Measurements from ENCODE around the gene LRP2. TPM values are rescaled to one million over a fixed set of nuclear protein-coding genes. Genes with fewer than 3 reads are reported as not detected.
A peak's percentile ranks its signal among the peaks of the same experiment; 100 is the strongest.
"Not testable (repeated sequence)": the region's sequence is repeated elsewhere in the genome, so short reads cannot be mapped to it uniquely, and the experiment has no call there.

The LRP2 gene
- total RNA-seq, 1 experiment from 2014 or later = 0.07 TPM

- DNase-seq (ENCODE audit: extremely low read depth, low read depth) = no peak
These were observed 58.6 kb downstream of the LRP2 start for GRCh38 chr2:169303579-169304305.

- no peak for DNase-seq (ENCODE audit: extremely low read depth, low read depth)
These were observed 60.0 kb downstream of the LRP2 start for GRCh38 chr2:169302364-169302763.

- no peak for DNase-seq (ENCODE audit: extremely low read depth, low read depth)
These were observed 60.6 kb downstream of the LRP2 start for GRCh38 chr2:169301596-169302335.

GRCh38 chr2:169300636-169301530 lies 61.5 kb downstream of the LRP2 start:
- no peak for DNase-seq (ENCODE audit: extremely low read depth, low read depth)

GRCh38 chr2:169298007-169298406 lies 64.3 kb downstream of the LRP2 start:
- DNase-seq (ENCODE audit: extremely low read depth, low read depth) = no peak

- DNase-seq (ENCODE audit: extremely low read depth, low read depth) = no peak
These were observed 68.2 kb downstream of the LRP2 start for GRCh38 chr2:169294001-169294675.

GRCh38 chr2:169291517-169291916 lies 70.8 kb downstream of the LRP2 start:
- no peak for DNase-seq (ENCODE audit: extremely low read depth, low read depth)

- no peak for DNase-seq (ENCODE audit: extremely low read depth, low read depth)
These were observed 71.9 kb downstream of the LRP2 start for GRCh38 chr2:169290433-169290832.

- DNase-seq (ENCODE audit: extremely low read depth, low read depth) = no peak
These were observed 74.7 kb downstream of the LRP2 start for GRCh38 chr2:169287666-169288065.

GRCh38 chr2:169286624-169287231 lies 75.6 kb downstream of the LRP2 start:
- DNase-seq (ENCODE audit: extremely low read depth, low read depth) = no peak

- DNase-seq (ENCODE audit: extremely low read depth, low read depth) = peak; percentile 28
These were observed 76.7 kb downstream of the LRP2 start for GRCh38 chr2:169285531-169286235.

GRCh38 chr2:169280502-169280901 lies 81.8 kb downstream of the LRP2 start:
- DNase-seq (ENCODE audit: extremely low read depth, low read depth) = no peak

GRCh38 chr2:169275696-169276444 lies 86.5 kb downstream of the LRP2 start:
- DNase-seq (ENCODE audit: extremely low read depth, low read depth) = peak; percentile 19

GRCh38 chr2:169272010-169272409 lies 90.3 kb downstream of the LRP2 start:
- no peak for DNase-seq (ENCODE audit: extremely low read depth, low read depth)

GRCh38 chr2:169270574-169270973 lies 91.8 kb downstream of the LRP2 start:
- not testable (repeated sequence) for DNase-seq (ENCODE audit: extremely low read depth, low read depth)

GRCh38 chr2:169265591-169265990 lies 96.7 kb downstream of the LRP2 start:
- no peak for DNase-seq (ENCODE audit: extremely low read depth, low read depth)

- DNase-seq (ENCODE audit: extremely low read depth, low read depth) = no peak
These were observed 101.3 kb downstream of the LRP2 start for GRCh38 chr2:169260846-169261642.

GRCh38 chr2:169260246-169260645 lies 102.1 kb downstream of the LRP2 start:
- DNase-seq (ENCODE audit: extremely low read depth, low read depth) = peak; percentile 21

Data from NCI-H460 (cell line).